Measurements from ENCODE around the gene MATN4. TPM values are rescaled to one million over a fixed set of nuclear protein-coding genes. Genes with fewer than 3 reads are reported as not detected.

The MATN4 gene
- total and polyA plus RNA-seq, 2 experiments from 2014 or later, result 3.3 to 5.1 TPM

DNA sequence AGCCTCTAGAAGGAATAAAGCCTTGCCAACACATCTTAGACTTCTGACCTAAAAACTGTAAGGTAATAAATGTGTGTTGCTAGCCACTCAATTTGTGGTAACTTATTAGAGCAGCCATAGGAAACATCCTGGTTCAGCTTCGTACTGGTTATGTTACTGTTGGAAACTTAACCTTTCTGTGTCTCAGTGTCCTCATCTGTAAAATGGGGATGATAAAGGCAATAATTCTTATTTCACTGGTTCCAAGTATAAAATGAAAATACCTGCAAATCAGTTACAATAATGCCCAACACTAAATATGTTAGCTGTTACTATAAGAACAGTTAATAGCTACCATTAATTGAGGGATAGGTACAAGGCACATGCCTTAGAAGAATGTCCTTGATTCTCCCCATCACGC is 15.8 kb downstream of the MATN4 start:
- TF ChIP-seq CREB1 (CRISPR knock-in tag; IDR thresholded peaks at IDR 0.05; ENCODE audit: low read depth) (no peak), JUNB (IDR thresholded peaks at IDR 0.05; ENCODE audit: unreplicated experiment) (no peak), STAT1 (IDR thresholded peaks at IDR 0.05; ENCODE audit: unreplicated experiment) (no peak), POLR2AphosphoS5 (IDR thresholded peaks at IDR 0.05; ENCODE audit: low read depth) (no peak), ZNF114 (CRISPR knock-in tag; IDR thresholded peaks at IDR 0.05) (no peak), ZNF331 (CRISPR knock-in tag; IDR thresholded peaks at IDR 0.05; ENCODE audit: low read depth) (no peak), EZH2 (IDR thresholded peaks at IDR 0.05; ENCODE audit: low read depth, unreplicated experiment) (no peak), NANOG (IDR thresholded peaks at IDR 0.05; ENCODE audit: borderline replicate concordance) (no peak), EZH2phosphoT487 (IDR thresholded peaks at IDR 0.05; ENCODE audit: unreplicated experiment) (no peak)
- TF ChIP-seq, protein P1, sequence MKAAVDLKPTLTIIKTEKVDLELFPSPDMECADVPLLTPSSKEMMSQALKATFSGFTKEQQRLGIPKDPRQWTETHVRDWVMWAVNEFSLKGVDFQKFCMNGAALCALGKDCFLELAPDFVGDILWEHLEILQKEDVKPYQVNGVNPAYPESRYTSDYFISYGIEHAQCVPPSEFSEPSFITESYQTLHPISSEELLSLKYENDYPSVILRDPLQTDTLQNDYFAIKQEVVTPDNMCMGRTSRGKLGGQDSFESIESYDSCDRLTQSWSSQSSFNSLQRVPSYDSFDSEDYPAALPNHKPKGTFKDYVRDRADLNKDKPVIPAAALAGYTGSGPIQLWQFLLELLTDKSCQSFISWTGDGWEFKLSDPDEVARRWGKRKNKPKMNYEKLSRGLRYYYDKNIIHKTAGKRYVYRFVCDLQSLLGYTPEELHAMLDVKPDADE (IDR thresholded peaks at IDR 0.05), result no peak
- TF ChIP-seq, protein P2, sequence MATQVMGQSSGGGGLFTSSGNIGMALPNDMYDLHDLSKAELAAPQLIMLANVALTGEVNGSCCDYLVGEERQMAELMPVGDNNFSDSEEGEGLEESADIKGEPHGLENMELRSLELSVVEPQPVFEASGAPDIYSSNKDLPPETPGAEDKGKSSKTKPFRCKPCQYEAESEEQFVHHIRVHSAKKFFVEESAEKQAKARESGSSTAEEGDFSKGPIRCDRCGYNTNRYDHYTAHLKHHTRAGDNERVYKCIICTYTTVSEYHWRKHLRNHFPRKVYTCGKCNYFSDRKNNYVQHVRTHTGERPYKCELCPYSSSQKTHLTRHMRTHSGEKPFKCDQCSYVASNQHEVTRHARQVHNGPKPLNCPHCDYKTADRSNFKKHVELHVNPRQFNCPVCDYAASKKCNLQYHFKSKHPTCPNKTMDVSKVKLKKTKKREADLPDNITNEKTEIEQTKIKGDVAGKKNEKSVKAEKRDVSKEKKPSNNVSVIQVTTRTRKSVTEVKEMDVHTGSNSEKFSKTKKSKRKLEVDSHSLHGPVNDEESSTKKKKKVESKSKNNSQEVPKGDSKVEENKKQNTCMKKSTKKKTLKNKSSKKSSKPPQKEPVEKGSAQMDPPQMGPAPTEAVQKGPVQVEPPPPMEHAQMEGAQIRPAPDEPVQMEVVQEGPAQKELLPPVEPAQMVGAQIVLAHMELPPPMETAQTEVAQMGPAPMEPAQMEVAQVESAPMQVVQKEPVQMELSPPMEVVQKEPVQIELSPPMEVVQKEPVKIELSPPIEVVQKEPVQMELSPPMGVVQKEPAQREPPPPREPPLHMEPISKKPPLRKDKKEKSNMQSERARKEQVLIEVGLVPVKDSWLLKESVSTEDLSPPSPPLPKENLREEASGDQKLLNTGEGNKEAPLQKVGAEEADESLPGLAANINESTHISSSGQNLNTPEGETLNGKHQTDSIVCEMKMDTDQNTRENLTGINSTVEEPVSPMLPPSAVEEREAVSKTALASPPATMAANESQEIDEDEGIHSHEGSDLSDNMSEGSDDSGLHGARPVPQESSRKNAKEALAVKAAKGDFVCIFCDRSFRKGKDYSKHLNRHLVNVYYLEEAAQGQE (IDR thresholded peaks at IDR 0.05; ENCODE audit: unreplicated experiment), result no peak
- TF ChIP-seq, protein P3, sequence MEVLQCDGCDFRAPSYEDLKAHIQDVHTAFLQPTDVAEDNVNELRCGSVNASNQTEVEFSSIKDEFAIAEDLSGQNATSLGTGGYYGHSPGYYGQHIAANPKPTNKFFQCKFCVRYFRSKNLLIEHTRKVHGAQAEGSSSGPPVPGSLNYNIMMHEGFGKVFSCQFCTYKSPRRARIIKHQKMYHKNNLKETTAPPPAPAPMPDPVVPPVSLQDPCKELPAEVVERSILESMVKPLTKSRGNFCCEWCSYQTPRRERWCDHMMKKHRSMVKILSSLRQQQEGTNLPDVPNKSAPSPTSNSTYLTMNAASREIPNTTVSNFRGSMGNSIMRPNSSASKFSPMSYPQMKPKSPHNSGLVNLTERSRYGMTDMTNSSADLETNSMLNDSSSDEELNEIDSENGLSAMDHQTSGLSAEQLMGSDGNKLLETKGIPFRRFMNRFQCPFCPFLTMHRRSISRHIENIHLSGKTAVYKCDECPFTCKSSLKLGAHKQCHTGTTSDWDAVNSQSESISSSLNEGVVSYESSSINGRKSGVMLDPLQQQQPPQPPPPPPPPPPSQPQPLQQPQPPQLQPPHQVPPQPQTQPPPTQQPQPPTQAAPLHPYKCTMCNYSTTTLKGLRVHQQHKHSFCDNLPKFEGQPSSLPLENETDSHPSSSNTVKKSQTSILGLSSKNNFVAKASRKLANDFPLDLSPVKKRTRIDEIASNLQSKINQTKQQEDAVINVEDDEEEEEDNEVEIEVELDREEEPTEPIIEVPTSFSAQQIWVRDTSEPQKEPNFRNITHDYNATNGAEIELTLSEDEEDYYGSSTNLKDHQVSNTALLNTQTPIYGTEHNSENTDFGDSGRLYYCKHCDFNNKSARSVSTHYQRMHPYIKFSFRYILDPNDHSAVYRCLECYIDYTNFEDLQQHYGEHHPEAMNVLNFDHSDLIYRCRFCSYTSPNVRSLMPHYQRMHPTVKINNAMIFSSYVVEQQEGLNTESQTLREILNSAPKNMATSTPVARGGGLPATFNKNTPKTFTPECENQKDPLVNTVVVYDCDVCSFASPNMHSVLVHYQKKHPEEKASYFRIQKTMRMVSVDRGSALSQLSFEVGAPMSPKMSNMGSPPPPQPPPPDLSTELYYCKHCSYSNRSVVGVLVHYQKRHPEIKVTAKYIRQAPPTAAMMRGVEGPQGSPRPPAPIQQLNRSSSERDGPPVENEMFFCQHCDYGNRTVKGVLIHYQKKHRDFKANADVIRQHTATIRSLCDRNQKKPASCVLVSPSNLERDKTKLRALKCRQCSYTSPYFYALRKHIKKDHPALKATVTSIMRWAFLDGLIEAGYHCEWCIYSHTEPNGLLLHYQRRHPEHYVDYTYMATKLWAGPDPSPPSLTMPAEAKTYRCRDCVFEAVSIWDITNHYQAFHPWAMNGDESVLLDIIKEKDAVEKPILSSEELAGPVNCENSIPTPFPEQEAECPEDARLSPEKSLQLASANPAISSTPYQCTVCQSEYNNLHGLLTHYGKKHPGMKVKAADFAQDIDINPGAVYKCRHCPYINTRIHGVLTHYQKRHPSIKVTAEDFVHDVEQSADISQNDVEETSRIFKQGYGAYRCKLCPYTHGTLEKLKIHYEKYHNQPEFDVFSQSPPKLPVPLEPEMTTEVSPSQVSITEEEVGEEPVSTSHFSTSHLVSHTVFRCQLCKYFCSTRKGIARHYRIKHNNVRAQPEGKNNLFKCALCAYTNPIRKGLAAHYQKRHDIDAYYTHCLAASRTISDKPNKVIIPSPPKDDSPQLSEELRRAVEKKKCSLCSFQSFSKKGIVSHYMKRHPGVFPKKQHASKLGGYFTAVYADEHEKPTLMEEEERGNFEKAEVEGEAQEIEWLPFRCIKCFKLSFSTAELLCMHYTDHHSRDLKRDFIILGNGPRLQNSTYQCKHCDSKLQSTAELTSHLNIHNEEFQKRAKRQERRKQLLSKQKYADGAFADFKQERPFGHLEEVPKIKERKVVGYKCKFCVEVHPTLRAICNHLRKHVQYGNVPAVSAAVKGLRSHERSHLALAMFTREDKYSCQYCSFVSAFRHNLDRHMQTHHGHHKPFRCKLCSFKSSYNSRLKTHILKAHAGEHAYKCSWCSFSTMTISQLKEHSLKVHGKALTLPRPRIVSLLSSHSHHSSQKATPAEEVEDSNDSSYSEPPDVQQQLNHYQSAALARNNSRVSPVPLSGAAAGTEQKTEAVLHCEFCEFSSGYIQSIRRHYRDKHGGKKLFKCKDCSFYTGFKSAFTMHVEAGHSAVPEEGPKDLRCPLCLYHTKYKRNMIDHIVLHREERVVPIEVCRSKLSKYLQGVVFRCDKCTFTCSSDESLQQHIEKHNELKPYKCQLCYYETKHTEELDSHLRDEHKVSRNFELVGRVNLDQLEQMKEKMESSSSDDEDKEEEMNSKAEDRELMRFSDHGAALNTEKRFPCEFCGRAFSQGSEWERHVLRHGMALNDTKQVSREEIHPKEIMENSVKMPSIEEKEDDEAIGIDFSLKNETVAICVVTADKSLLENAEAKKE (CRISPR knock-in tag; IDR thresholded peaks at IDR 0.05), result no peak
- TF ChIP-seq, protein P4, sequence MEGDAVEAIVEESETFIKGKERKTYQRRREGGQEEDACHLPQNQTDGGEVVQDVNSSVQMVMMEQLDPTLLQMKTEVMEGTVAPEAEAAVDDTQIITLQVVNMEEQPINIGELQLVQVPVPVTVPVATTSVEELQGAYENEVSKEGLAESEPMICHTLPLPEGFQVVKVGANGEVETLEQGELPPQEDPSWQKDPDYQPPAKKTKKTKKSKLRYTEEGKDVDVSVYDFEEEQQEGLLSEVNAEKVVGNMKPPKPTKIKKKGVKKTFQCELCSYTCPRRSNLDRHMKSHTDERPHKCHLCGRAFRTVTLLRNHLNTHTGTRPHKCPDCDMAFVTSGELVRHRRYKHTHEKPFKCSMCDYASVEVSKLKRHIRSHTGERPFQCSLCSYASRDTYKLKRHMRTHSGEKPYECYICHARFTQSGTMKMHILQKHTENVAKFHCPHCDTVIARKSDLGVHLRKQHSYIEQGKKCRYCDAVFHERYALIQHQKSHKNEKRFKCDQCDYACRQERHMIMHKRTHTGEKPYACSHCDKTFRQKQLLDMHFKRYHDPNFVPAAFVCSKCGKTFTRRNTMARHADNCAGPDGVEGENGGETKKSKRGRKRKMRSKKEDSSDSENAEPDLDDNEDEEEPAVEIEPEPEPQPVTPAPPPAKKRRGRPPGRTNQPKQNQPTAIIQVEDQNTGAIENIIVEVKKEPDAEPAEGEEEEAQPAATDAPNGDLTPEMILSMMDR (conservative IDR thresholded peaks at IDR 0.05; ENCODE audit: low read depth in 2 of 2), result no peak
- Mint-ChIP-seq H3K36me3 (ENCODE audit: low read depth) (peaks cover 19% of the 10 kb centered on the region; the same call in 2 of the 3 replicates), H3K4me3 (peak overlapping the region; percentile 72; the same call in 1 of the 3 replicates), H3K4me1 (peaks cover 10% of the 10 kb centered on the region), H3K27ac (no peak overlapping the region), H3K27me3 (ENCODE audit: insufficient read depth, low read depth, poor library complexity) (peaks cover 30% of the 10 kb centered on the region), H3K9me3 (peaks cover 24% of the 10 kb centered on the region)
- H3K27ac ChIP-seq (ENCODE audit: low read depth), result no peak overlapping the region
- H4K20me1 ChIP-seq (replicated peaks; ENCODE audit: insufficient read depth), result no peaks in the 10 kb centered on the region
- peak overlapping the region; percentile 64; the same call in 1 of the 2 replicates for H3K4me3 ChIP-seq
- ATAC-seq (no peak), DNase-seq (ENCODE audit: low spot score) (no peak)
- 0 out of 2 replicates have a peak overlapping the region, but pooled peaks have one; percentile 85 for H3K4me2 ChIP-seq
- H3K79me2 ChIP-seq (replicated peaks; ENCODE audit: insufficient read depth), result no peaks in the 10 kb centered on the region
- no peaks in the 10 kb centered on the region for H3K9me2 ChIP-seq (ENCODE audit: insufficient read depth)
- no peaks in the 10 kb centered on the region; the same call in 1 of the 2 replicates for H3K36me3 ChIP-seq (ENCODE audit: insufficient read depth)
- no peak overlapping the region; the same call in 1 of the 2 replicates for H2AFZ ChIP-seq
- peaks cover 42% of the 10 kb centered on the region for H3K27me3 ChIP-seq (ENCODE audit: insufficient read depth)
- 0 out of 2 replicates have a peak, but pooled peaks cover 4% of the 10 kb centered on the region for H3F3A ChIP-seq (replicated peaks; ENCODE audit: low read depth)
- H3K4me1 ChIP-seq (ENCODE audit: insufficient read depth), result 0 out of 2 replicates have a peak, but pooled peaks cover 2% of the 10 kb centered on the region

Measured in GM23338 (cell line).